ENCODE measurements around the gene LRCH3. TPM values are rescaled to one million over a fixed set of nuclear protein-coding genes. Genes with fewer than 3 reads are reported as not detected.

The LRCH3 gene
- total RNA-seq, 1 experiment from 2014 or later: 43.1 TPM

DNA sequence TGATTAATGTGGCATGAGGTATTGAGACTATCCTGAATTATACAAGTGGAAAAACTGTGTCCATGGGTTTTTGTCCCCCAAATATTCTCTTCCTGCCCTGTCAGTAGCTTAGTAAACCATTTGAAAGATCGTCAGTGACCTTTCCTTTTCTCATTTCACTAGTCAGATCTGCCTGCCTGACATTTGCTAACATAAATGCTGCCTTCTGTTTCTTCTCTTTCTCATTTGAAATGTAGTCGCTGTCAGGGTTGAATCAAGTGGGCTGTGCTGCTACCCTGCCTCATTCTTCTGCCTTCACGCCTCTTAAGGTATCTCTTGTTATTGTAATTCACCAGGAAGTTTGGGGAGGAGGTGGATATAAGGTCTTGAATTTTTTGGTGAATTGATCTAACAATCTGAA, 67.5 kb downstream of the LRCH3 start:
- no peaks in the 10 kb centered on the region for H3K9me3 ChIP-seq (ENCODE audit: low read length)
- no peaks in the 10 kb centered on the region for H3K79me2 ChIP-seq (ENCODE audit: low read length)
- ChIA-PET CTCF (no interaction called here), POLR2A (ENCODE audit: unreplicated experiment) (no interaction called here)
- H3F3A ChIP-seq (ENCODE audit: low read length, unreplicated experiment): no peaks in the 10 kb centered on the region
- no peak overlapping the region for H3K4me3 ChIP-seq (ENCODE audit: low read length)
- no peak for TF ChIP-seq EZH2 (IDR thresholded peaks at IDR 0.05; ENCODE audit: low read length, unreplicated experiment)
- TF ChIP-seq EZH2phosphoT487 (IDR thresholded peaks at IDR 0.05; ENCODE audit: borderline replicate concordance, low read length): no peak
- no peaks in the 10 kb centered on the region for H4K20me1 ChIP-seq (ENCODE audit: low read length)
- H3K9ac ChIP-seq (ENCODE audit: low read length): no peak overlapping the region
- no peak overlapping the region for H2AFZ ChIP-seq (ENCODE audit: low read length)
- BruUV-seq (replicated peaks): no TSS peak
- DNase-seq (no peak), ATAC-seq (no peak)
- peaks cover 19% of the 10 kb centered on the region; the same call in 1 of the 2 replicates for H3K36me3 ChIP-seq (ENCODE audit: low read depth, low read length)
- intact Hi-C loops (cut with micrococcal nuclease): no loop called here
- no peaks in the 10 kb centered on the region for H3K9me2 ChIP-seq (replicated peaks; ENCODE audit: low read length)
- no peak overlapping the region for H3K27ac ChIP-seq (ENCODE audit: low read length)
- H3K4me1 ChIP-seq (ENCODE audit: insufficient read depth, low read length): no peaks in the 10 kb centered on the region
- no peaks in the 10 kb centered on the region for H3K27me3 ChIP-seq (ENCODE audit: low read length)
- no peak overlapping the region for H3K4me2 ChIP-seq (ENCODE audit: low read length)

GRCh38 chr3:197866035-197866434, 75.0 kb downstream of the LRCH3 start:
- H3K79me2 ChIP-seq (ENCODE audit: low read length): no peaks in the 10 kb centered on the region
- no peak overlapping the region for H3K9ac ChIP-seq (ENCODE audit: low read length)
- ATAC-seq (no peak), DNase-seq (no peak)
- no TSS peak for BruUV-seq (replicated peaks)
- no peaks in the 10 kb centered on the region for H3K9me3 ChIP-seq (ENCODE audit: low read length)
- no peaks in the 10 kb centered on the region for H3F3A ChIP-seq (ENCODE audit: low read length, unreplicated experiment)
- peaks cover 7% of the 10 kb centered on the region; the same call in 1 of the 2 replicates for H3K36me3 ChIP-seq (ENCODE audit: low read depth, low read length)
- no peaks in the 10 kb centered on the region for H3K9me2 ChIP-seq (replicated peaks; ENCODE audit: low read length)
- no peak for TF ChIP-seq CTCF (conservative IDR thresholded peaks at IDR 0.05; ENCODE audit: low read depth, low read length)
- TF ChIP-seq EZH2 (IDR thresholded peaks at IDR 0.05; ENCODE audit: low read length, unreplicated experiment): no peak
- TF ChIP-seq EZH2phosphoT487 (IDR thresholded peaks at IDR 0.05; ENCODE audit: borderline replicate concordance, low read length): no peak
- H3K4me1 ChIP-seq (ENCODE audit: insufficient read depth, low read length): no peaks in the 10 kb centered on the region
- ChIA-PET POLR2A (ENCODE audit: unreplicated experiment) (interaction anchor here (0.6 kb wide), 1 partner anchor 15 kb away, joined by 4 read pairs; no protein-coding TSS in a partner anchor), CTCF (no interaction called here)
- no peak overlapping the region for H3K4me2 ChIP-seq (ENCODE audit: low read length)
- no peak overlapping the region for H3K27ac ChIP-seq (ENCODE audit: low read length)
- H2AFZ ChIP-seq (ENCODE audit: low read length): no peak overlapping the region
- H3K27me3 ChIP-seq (ENCODE audit: low read length): no peaks in the 10 kb centered on the region
- intact Hi-C loops (cut with micrococcal nuclease): no loop called here
- H3K4me3 ChIP-seq (ENCODE audit: low read length): no peak overlapping the region
- H4K20me1 ChIP-seq (ENCODE audit: low read length): no peaks in the 10 kb centered on the region

- no peak overlapping the region for H3K4me3 ChIP-seq (ENCODE audit: low read length)
- BruUV-seq (replicated peaks): no TSS peak
- ChIA-PET POLR2A (ENCODE audit: unreplicated experiment) (no interaction called here), CTCF (no interaction called here)
- H3K9ac ChIP-seq (ENCODE audit: low read length): no peak overlapping the region
- no peaks in the 10 kb centered on the region for H3K79me2 ChIP-seq (ENCODE audit: low read length)
- no peaks in the 10 kb centered on the region for H3K27me3 ChIP-seq (ENCODE audit: low read length)
- DNase-seq (no peak), ATAC-seq (no peak)
- H2AFZ ChIP-seq (ENCODE audit: low read length): no peak overlapping the region
- no peaks in the 10 kb centered on the region for H3K9me3 ChIP-seq (ENCODE audit: low read length)
- no peak overlapping the region for H3K27ac ChIP-seq (ENCODE audit: low read length)
- peaks cover 5% of the 10 kb centered on the region; the same call in 1 of the 2 replicates for H3K36me3 ChIP-seq (ENCODE audit: low read depth, low read length)
- H3K4me2 ChIP-seq (ENCODE audit: low read length): no peak overlapping the region
- TF ChIP-seq CTCF (conservative IDR thresholded peaks at IDR 0.05; ENCODE audit: low read depth, low read length): no peak
- TF ChIP-seq EZH2phosphoT487 (IDR thresholded peaks at IDR 0.05; ENCODE audit: borderline replicate concordance, low read length): no peak
- no peak for TF ChIP-seq EZH2 (IDR thresholded peaks at IDR 0.05; ENCODE audit: low read length, unreplicated experiment)
- no peaks in the 10 kb centered on the region for H4K20me1 ChIP-seq (ENCODE audit: low read length)
- H3K4me1 ChIP-seq (ENCODE audit: insufficient read depth, low read length): no peaks in the 10 kb centered on the region
- no peaks in the 10 kb centered on the region for H3F3A ChIP-seq (ENCODE audit: low read length, unreplicated experiment)
- no peaks in the 10 kb centered on the region for H3K9me2 ChIP-seq (replicated peaks; ENCODE audit: low read length)
- intact Hi-C loops (cut with micrococcal nuclease): no loop called here
Measured at GRCh38 chr3:197873329-197873728, 82.3 kb downstream of the LRCH3 start.

Measured in PC-3 (cell line).